MM.1S (cell line): ENCODE data around the gene SAXO1.

ENCODE experiments used
- DNase-seq: peaks from one replicate; pipeline ENCODE4 v3.0.0-alpha.2; 2015
- H2AFZ ChIP-seq: fragments of 300-600 bp; sonication (generic); 2 replicates; pipeline ENCODE4 v1.6.0; 2016; ENCODE audit warnings: antibody characterized with exemption, low read length
- H3F3A ChIP-seq: fragments of 300-600 bp; sonication (generic); 2 replicates; pipeline ENCODE4 v1.6.1; 2016; ENCODE audit warnings: mild to moderate bottlenecking, antibody characterized with exemption, low read length, moderate library complexity, mixed read lengths; ENCODE audit not compliant: insufficient read depth
- H3K27ac ChIP-seq: fragments of 300-600 bp; sonication (generic); 2 replicates; pipeline ENCODE4 v1.5.1; 2016; ENCODE audit warnings: mild to moderate bottlenecking, low read length
- H3K27me3 ChIP-seq: fragments of 300-600 bp; sonication (generic); replicated peaks from 2 replicates; pipeline ENCODE4 v1.6.0; 2016; ENCODE audit warnings: low read length; ENCODE audit not compliant: insufficient read depth
- H3K36me3 ChIP-seq: fragments of 300-600 bp; sonication (generic); replicated peaks from 2 replicates; pipeline ENCODE4 v1.6.1; 2016; ENCODE audit warnings: mild to moderate bottlenecking, low read length, mixed read lengths; ENCODE audit not compliant: insufficient read depth
- H3K4me1 ChIP-seq: fragments of 300-600 bp; sonication (generic); 2 replicates; pipeline ENCODE4 v1.6.1; 2016; ENCODE audit warnings: low read length, mixed read lengths
- H3K4me2 ChIP-seq: fragments of 300-600 bp; sonication (generic); 2 replicates; pipeline ENCODE4 v1.6.0; 2016; ENCODE audit warnings: low read depth, low read length
- H3K4me3 ChIP-seq: fragments of 300-600 bp; sonication (generic); 2 replicates; pipeline ENCODE4 v1.5.1; 2016; ENCODE audit warnings: low read length, mixed read lengths
- H3K79me2 ChIP-seq: fragments of 300-600 bp; sonication (generic); 2 replicates; pipeline ENCODE4 v1.6.1; 2016; ENCODE audit warnings: mixed run types, low read length, mixed read lengths
- H3K9ac ChIP-seq: fragments of 300-600 bp; sonication (generic); 2 replicates; pipeline ENCODE4 v1.6.1; 2016; ENCODE audit warnings: low read length, mixed read lengths
- H3K9me2 ChIP-seq: fragments of 300-600 bp; sonication (generic); replicated peaks from 2 replicates; pipeline ENCODE4 v1.6.1; 2016; ENCODE audit warnings: mild to moderate bottlenecking, low read length, mixed read lengths; ENCODE audit not compliant: insufficient read depth
- H3K9me3 ChIP-seq: fragments of 300-600 bp; sonication (generic); replicated peaks from 2 replicates; pipeline ENCODE4 v1.6.1; 2016; ENCODE audit warnings: mild to moderate bottlenecking, low read length, mixed read lengths; ENCODE audit not compliant: insufficient read depth
- H4K20me1 ChIP-seq: fragments of 300-600 bp; sonication (generic); 2 replicates; pipeline ENCODE4 v1.6.1; 2016; ENCODE audit warnings: mild to moderate bottlenecking, low read length, moderate library complexity, mixed read lengths; ENCODE audit not compliant: insufficient read depth
- EZH2 ChIP-seq: fragments of 300-600 bp; sonication (generic); optimal IDR thresholded peaks from 2 replicates; pipeline ENCODE3; 2017; ENCODE audit warnings: low read depth, mild to moderate bottlenecking, antibody characterized with exemption, low read length, mixed read lengths

Gene SAXO1

DNA sequence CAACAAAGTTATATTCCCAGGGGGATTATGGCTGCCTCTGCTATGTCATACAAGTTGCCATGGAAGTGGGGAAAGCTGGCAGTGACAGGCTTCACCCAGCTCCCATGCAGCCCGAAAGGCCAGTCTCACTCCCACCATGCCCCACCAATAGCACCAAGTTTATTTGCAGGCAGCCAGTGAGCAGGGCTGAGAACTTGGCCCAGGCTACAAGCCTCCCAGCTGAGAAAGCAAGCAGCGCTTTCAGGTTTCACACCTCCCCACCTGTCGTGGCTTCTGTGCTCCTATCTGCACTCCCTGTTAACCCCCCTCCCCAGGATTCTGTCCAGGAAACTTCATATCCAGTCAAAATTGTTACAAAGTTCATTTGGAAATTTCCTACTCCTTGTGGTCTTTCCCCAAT, 155.0 kb downstream of the SAXO1 start:
- Histone ChIP-seq H3K27me3 (no peaks in the 10 kb centered on the region), H3K4me2 (no peak overlapping the region), H3K36me3 (no peaks in the 10 kb centered on the region), H3K9ac (no peak overlapping the region), H3K4me1 (no peaks in the 10 kb centered on the region), H3K4me3 (no peak overlapping the region), H3K9me2 (no peaks in the 10 kb centered on the region), H3K27ac (no peak overlapping the region), H3F3A (no peaks in the 10 kb centered on the region), H3K79me2 (no peaks in the 10 kb centered on the region), H4K20me1 (no peaks in the 10 kb centered on the region), H2AFZ (no peak overlapping the region), H3K9me3 (no peaks in the 10 kb centered on the region)
- no peak for DNase-seq
- no peak for TF ChIP-seq EZH2
